SK-N-SH (cell line): Measurements from ENCODE around the gene PUSL1. TPM values are rescaled to one million over a fixed set of nuclear protein-coding genes. Genes with fewer than 3 reads are reported as not detected.

Experiments
- CTCF ChIA-PET: fragments of 300-600, 350-600 bp; formaldehyde crosslinking; extraction: SDS; loops from one replicate; lab custom pipeline; 2021; lab: Yijun Ruan, JAX
- POLR2A ChIA-PET: fragments of 350-600 bp; sonication (Branson Sonifier 250); formaldehyde crosslinking; extraction: SDS; loops from one replicate; lab custom pipeline; 2020; ENCODE audit warnings: antibody characterized with exemption, inconsistent platforms; lab: Yijun Ruan, JAX
- DNase-seq: peaks from one replicate; pipeline ENCODE4 v3.0.0; 2012
- H2AFZ ChIP-seq: fragments of 200-600 bp; sonication (generic); 2 replicates; pipeline ENCODE4 v1.8.1; 2016; ENCODE audit warnings: antibody characterized with exemption, mild to moderate bottlenecking, low read depth
- H3F3A ChIP-seq: fragments of 200-600 bp; sonication (generic); replicated peaks from 2 replicates; pipeline ENCODE3; 2016; ENCODE audit warnings: antibody characterized with exemption, mild to moderate bottlenecking; ENCODE audit not compliant: insufficient read depth
- H3K27ac ChIP-seq, 2 experiments: fragments of 200-500 bp in 1 of 2; fragments of 200-600 bp in 1 of 2; sonication (Bioruptor generic) in 1 of 2; sonication (generic), shearing (Covaris generic) in 1 of 2; 2 replicates each; pipeline versions ENCODE4 v1.5.1 to v1.6.1; 2014 to 2016; ENCODE audit warnings: low read depth in 2 of 2, inconsistent platforms in 1 of 2, low read length in 1 of 2, mild to moderate bottlenecking in 1 of 2, mixed read lengths in 1 of 2
- H3K27me3 ChIP-seq: fragments of 200-600 bp; sonication (generic), shearing (Covaris generic); 2 replicates; pipeline ENCODE4 v1.6.1; 2016; ENCODE audit warnings: mixed run types; ENCODE audit not compliant: insufficient read depth
- H3K36me3 ChIP-seq, 2 experiments: fragments of 200-500 bp in 1 of 2; fragments of 200-600 bp in 1 of 2; sonication (Bioruptor generic) in 1 of 2; sonication (generic) in 1 of 2; replicated peaks in 1 of 2; 2 replicates each; pipeline versions ENCODE3 to v1.5.1; 2014 to 2016; ENCODE audit warnings: low read length in 1 of 2, mild to moderate bottlenecking in 1 of 2; ENCODE audit not compliant: insufficient read depth in 2 of 2, control insufficient read depth in 1 of 2
- H3K4me1 ChIP-seq, 2 experiments: fragments of 200-500 bp in 1 of 2; fragments of 200-600 bp in 1 of 2; sonication (Bioruptor generic) in 1 of 2; sonication (generic), shearing (Covaris generic) in 1 of 2; 2 replicates each; pipeline versions ENCODE4 v1.5.1 to v1.6.1; 2014 to 2016; ENCODE audit warnings: low read depth in 1 of 2, low read length in 1 of 2, mixed run types in 1 of 2; ENCODE audit not compliant: insufficient read depth in 2 of 2, control insufficient read depth in 1 of 2
- H3K4me2 ChIP-seq: fragments of 200-600 bp; sonication (generic), shearing (Covaris generic); 2 replicates; pipeline ENCODE4 v1.6.1; 2017; ENCODE audit warnings: mixed run types
- H3K4me3 ChIP-seq, 2 experiments: fragments of 200-500 bp in 1 of 2; fragments of 200-600 bp in 1 of 2; sonication (Bioruptor generic) in 1 of 2; sonication (generic), shearing (Covaris generic) in 1 of 2; 2 replicates each; pipeline versions ENCODE4 v1.5.1 to v1.8.1; 2014 to 2016; ENCODE audit warnings: low read depth in 2 of 2, inconsistent platforms in 1 of 2, low read length in 1 of 2, mild to moderate bottlenecking in 1 of 2, mixed read lengths in 1 of 2, moderate library complexity in 1 of 2
- H3K79me2 ChIP-seq: fragments of 200-600 bp; sonication (generic); 2 replicates; pipeline ENCODE4 v1.8.1; 2017; ENCODE audit warnings: mild to moderate bottlenecking; ENCODE audit not compliant: insufficient read depth
- H3K9ac ChIP-seq: fragments of 200-600 bp; sonication (generic); 2 replicates; pipeline ENCODE4 v1.6.1; 2017; ENCODE audit warnings: mixed run types
- H3K9me2 ChIP-seq: fragments of 200-600 bp; sonication (generic); 2 replicates; pipeline ENCODE4 v1.6.1; 2017; ENCODE audit warnings: mixed run types
- H3K9me3 ChIP-seq: fragments of 200-600 bp; sonication (generic); 2 replicates; pipeline ENCODE4 v1.6.1; 2017; ENCODE audit warnings: mixed run types, mild to moderate bottlenecking, moderate library complexity
- H4K20me1 ChIP-seq: fragments of 200-600 bp; sonication (generic); 2 replicates; pipeline ENCODE4 v1.6.1; 2017; ENCODE audit warnings: mild to moderate bottlenecking, mixed run types; ENCODE audit not compliant: insufficient read depth
- ELF1 ChIP-seq: IDR thresholded peaks from 2 replicates; pipeline ENCODE4 v1.4.0; 2012
- EP300 ChIP-seq, 2 experiments: IDR thresholded peaks; 2 replicates each; pipeline versions ENCODE4 v1.4.0 to v1.6.1; 2012; ENCODE audit warnings: borderline replicate concordance in 1 of 2, low read depth in 1 of 2, low read length in 1 of 2
- FOSL2 ChIP-seq: IDR thresholded peaks from 2 replicates; pipeline ENCODE4 v1.4.0; 2012; ENCODE audit warnings: low read depth, mild to moderate bottlenecking, moderate library complexity, borderline replicate concordance
- GATA2 ChIP-seq: sonication (generic); formaldehyde crosslinking; IDR thresholded peaks from 2 replicates; pipeline ENCODE4 v1.5.0; 2020; ENCODE audit warnings: mild to moderate bottlenecking, missing genetic modification reagents
- JUND ChIP-seq: IDR thresholded peaks from 2 replicates; pipeline ENCODE4 v1.4.0; 2012
- NFIC ChIP-seq: IDR thresholded peaks from 2 replicates; pipeline ENCODE4 v1.4.0; 2012; ENCODE audit warnings: borderline replicate concordance
- RAD21 ChIP-seq: IDR thresholded peaks from 2 replicates; pipeline ENCODE4 v1.6.1; 2012; ENCODE audit warnings: mild to moderate bottlenecking, low read length
- RCOR1 ChIP-seq: fragments of 150-350 bp; IDR thresholded peaks from 2 replicates; pipeline ENCODE4 v1.6.1; 2017; ENCODE audit warnings: antibody characterized with exemption, low read length
- RFX5 ChIP-seq: IDR thresholded peaks from 2 replicates; pipeline ENCODE4 v1.6.1; 2012; ENCODE audit warnings: mild to moderate bottlenecking, improper control_type of control experiment, low read length
- RXRA ChIP-seq: IDR thresholded peaks from 2 replicates; pipeline ENCODE4 v1.4.0; 2012; ENCODE audit warnings: low read depth, mild to moderate bottlenecking, borderline replicate concordance
- SIN3A ChIP-seq: IDR thresholded peaks from 2 replicates; pipeline ENCODE4 v1.6.1; 2012; ENCODE audit warnings: low read depth, mild to moderate bottlenecking, low read length, moderate library complexity, borderline replicate concordance
- SMC3 ChIP-seq: IDR thresholded peaks from 2 replicates; pipeline ENCODE4 v1.6.1; 2012; ENCODE audit warnings: low read depth, low read length, improper control_type of control experiment
- TAF1 ChIP-seq: IDR thresholded peaks from 2 replicates; pipeline ENCODE4 v1.6.1; 2012; ENCODE audit warnings: low read depth, mild to moderate bottlenecking, low read length, moderate library complexity, borderline replicate concordance
- TCF12 ChIP-seq: IDR thresholded peaks from 2 replicates; pipeline ENCODE4 v1.4.0; 2012
- TEAD4 ChIP-seq: IDR thresholded peaks from 2 replicates; pipeline ENCODE4 v1.4.0; 2012; ENCODE audit warnings: mild to moderate bottlenecking, borderline replicate concordance; ENCODE audit not compliant: insufficient read depth
- YY1 ChIP-seq: IDR thresholded peaks from 2 replicates; pipeline ENCODE4 v1.4.0; 2012; ENCODE audit warnings: low read depth, mild to moderate bottlenecking
- WGBS: methylation state at CpG from one replicate; pipeline ENCODE4 v1.1.6; 2017; ENCODE audit warnings: low lambda C conversion rate; 5-methylcytosine and 5-hydroxymethylcytosine counted together
- polyA plus RNA-seq, 3 experiments: library from polyadenylated mRNA; depleted of rRNA; stranded (reverse); fragments of >200 nt; gene quantifications; 2 replicates each; pipeline ENCODE4 v1.2.3, GENCODE V29; 2012
- TF ChIP-seq, protein P1 (sequence below): fragments of 200-600 bp; sonication (generic); IDR thresholded peaks from 2 replicates; pipeline ENCODE4 v1.6.1; 2017; ENCODE audit warnings: antibody characterized with exemption, mild to moderate bottlenecking, moderate library complexity
- TF ChIP-seq, protein P2 (sequence below): IDR thresholded peaks from 2 replicates; pipeline ENCODE4 v1.4.0; 2012; ENCODE audit warnings: low read depth, borderline replicate concordance
- TF ChIP-seq, protein P3 (sequence below): IDR thresholded peaks from 2 replicates; pipeline ENCODE4 v1.4.0; 2012; ENCODE audit warnings: low read depth
- TF ChIP-seq, protein P4 (sequence below): IDR thresholded peaks from 2 replicates; pipeline ENCODE4 v1.4.0; 2012; ENCODE audit warnings: low read depth, borderline replicate concordance

PUSL1 gene
- polyA plus RNA-seq, 1 of the 3 experiments (the other 2 are of a cell fraction) = 19.0 TPM

DNA sequence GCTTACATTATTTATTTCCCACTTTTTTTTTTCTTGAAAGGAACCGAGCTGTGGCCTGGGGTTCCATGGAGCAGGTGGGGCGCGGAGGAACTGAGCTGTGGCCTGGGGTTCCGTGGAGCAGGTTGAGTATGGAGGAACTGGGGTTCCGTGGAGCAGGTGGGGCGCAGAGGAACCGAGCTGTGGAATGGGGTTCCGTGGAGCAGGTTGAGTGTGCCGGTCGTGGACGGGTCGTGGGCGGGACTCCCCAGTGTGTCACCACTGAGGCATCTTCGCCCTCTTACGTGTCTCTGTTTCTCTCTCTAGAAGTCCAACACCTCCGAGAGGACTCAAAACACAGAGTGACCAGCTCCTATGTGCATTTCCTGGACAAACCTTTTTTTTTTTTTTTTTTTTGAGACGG, 29.4 kb upstream of the PUSL1 start:
- no peak for DNase-seq
- no peak for TF ChIP-seq SMC3
- no peak for TF ChIP-seq RFX5
- no peak for TF ChIP-seq ELF1
- no peak for TF ChIP-seq TCF12
- no peak for TF ChIP-seq RAD21
- TF ChIP-seq TEAD4 = no peak
- TF ChIP-seq, protein P1, sequence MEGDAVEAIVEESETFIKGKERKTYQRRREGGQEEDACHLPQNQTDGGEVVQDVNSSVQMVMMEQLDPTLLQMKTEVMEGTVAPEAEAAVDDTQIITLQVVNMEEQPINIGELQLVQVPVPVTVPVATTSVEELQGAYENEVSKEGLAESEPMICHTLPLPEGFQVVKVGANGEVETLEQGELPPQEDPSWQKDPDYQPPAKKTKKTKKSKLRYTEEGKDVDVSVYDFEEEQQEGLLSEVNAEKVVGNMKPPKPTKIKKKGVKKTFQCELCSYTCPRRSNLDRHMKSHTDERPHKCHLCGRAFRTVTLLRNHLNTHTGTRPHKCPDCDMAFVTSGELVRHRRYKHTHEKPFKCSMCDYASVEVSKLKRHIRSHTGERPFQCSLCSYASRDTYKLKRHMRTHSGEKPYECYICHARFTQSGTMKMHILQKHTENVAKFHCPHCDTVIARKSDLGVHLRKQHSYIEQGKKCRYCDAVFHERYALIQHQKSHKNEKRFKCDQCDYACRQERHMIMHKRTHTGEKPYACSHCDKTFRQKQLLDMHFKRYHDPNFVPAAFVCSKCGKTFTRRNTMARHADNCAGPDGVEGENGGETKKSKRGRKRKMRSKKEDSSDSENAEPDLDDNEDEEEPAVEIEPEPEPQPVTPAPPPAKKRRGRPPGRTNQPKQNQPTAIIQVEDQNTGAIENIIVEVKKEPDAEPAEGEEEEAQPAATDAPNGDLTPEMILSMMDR = no peak
- TF ChIP-seq SIN3A = no peak
- TF ChIP-seq, protein P2, sequence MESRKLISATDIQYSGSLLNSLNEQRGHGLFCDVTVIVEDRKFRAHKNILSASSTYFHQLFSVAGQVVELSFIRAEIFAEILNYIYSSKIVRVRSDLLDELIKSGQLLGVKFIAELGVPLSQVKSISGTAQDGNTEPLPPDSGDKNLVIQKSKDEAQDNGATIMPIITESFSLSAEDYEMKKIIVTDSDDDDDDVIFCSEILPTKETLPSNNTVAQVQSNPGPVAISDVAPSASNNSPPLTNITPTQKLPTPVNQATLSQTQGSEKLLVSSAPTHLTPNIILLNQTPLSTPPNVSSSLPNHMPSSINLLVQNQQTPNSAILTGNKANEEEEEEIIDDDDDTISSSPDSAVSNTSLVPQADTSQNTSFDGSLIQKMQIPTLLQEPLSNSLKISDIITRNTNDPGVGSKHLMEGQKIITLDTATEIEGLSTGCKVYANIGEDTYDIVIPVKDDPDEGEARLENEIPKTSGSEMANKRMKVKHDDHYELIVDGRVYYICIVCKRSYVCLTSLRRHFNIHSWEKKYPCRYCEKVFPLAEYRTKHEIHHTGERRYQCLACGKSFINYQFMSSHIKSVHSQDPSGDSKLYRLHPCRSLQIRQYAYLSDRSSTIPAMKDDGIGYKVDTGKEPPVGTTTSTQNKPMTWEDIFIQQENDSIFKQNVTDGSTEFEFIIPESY = no peak
- TF ChIP-seq RXRA = no peak
- no peak for TF ChIP-seq TAF1
- no peak overlapping the region for H3K4me2 ChIP-seq

DNA sequence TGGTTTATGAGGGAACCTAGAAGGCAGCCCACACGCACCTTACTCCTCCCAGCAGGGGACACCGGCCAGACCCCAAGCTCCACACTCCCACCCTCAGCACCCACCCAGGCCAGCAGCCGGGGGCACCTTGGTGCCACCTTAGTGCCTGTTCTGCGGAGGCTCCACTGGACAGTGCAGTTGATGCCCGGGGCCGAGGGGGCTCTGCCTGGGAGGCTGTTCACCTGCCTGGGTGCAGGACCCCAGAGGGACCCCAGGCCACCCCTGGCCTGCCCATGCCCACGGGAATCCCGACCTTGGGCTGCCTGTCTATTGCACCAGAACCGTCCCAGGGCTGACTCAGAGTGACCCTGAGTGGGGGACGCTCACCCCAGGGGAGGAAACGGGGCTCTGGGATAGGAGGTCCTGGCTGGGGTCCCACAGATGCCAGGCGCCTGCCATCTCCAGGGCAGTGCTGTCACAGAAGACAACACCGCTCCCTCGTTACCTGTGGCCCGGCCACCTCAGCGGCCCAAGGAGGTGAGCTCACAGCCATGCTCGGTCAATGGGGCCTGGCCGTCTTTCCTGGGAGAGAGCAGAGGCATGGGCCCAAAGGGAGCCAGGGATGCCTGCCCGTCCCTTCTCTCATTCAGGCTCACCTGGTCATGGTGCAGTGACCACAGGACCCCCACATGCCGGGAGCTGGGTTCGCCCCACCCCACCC, 27.5 kb upstream of the PUSL1 start:
- no peak for DNase-seq
- no peak overlapping the region for H2AFZ ChIP-seq
- no peak overlapping the region for H3K4me3 ChIP-seq
- no peak overlapping the region for H3K4me2 ChIP-seq
- H3K27ac ChIP-seq = no peak overlapping the region
- H3K4me1 ChIP-seq = peaks cover 0 to 9% of the 10 kb centered on the region in 2 experiments; a peak in 1 of 4 replicates
- no peaks in the 10 kb centered on the region for H4K20me1 ChIP-seq
- H3K27me3 ChIP-seq = no peaks in the 10 kb centered on the region
- ChIA-PET POLR2A (no interaction called here), CTCF (interaction anchor here (1.3 to 2.4 kb wide), 3 partner anchors 10 to 218 kb away, joined by 4 to 18 read pairs (median 10); no protein-coding TSS in a partner anchor)
- no peaks in the 10 kb centered on the region for H3K9me2 ChIP-seq
- H3K9me3 ChIP-seq = no peaks in the 10 kb centered on the region
- H3K36me3 ChIP-seq = no peaks in the 10 kb centered on the region
- H3K9ac ChIP-seq = no peak overlapping the region
- H3K79me2 ChIP-seq = no peaks in the 10 kb centered on the region
- H3F3A ChIP-seq = no peaks in the 10 kb centered on the region
- WGBS = no CpG with 5 or more reads among the region's 21 CpGs
- TF ChIP-seq RCOR1 (no peak), ELF1 (no peak), TCF12 (no peak), SIN3A (no peak), EP300 (IDR thresholded peaks at IDR 0.05; ENCODE audit: borderline replicate concordance in 1 of 2, low read depth in 1 of 2, low read length in 1 of 2) (no peak), FOSL2 (no peak), JUND (no peak), GATA2 (CRISPR knock-in tag) (no peak), YY1 (no peak), NFIC (no peak), SMC3 (no peak), RXRA (no peak)
- TF ChIP-seq, protein P3, sequence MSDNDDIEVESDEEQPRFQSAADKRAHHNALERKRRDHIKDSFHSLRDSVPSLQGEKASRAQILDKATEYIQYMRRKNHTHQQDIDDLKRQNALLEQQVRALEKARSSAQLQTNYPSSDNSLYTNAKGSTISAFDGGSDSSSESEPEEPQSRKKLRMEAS = no peak
- TF ChIP-seq, protein P2 = no peak
- TF ChIP-seq, protein P4, sequence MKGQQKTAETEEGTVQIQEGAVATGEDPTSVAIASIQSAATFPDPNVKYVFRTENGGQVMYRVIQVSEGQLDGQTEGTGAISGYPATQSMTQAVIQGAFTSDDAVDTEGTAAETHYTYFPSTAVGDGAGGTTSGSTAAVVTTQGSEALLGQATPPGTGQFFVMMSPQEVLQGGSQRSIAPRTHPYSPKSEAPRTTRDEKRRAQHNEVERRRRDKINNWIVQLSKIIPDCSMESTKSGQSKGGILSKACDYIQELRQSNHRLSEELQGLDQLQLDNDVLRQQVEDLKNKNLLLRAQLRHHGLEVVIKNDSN = no peak

More for the DNA sequence above, 29.4 kb upstream of the PUSL1 start:
- WGBS = 91% methylated on average over 17 of the region's 17 CpGs
- Histone ChIP-seq H3K4me1 (peaks cover 0 to 17% of the 10 kb centered on the region in 2 experiments; a peak in 1 of 4 replicates), H3F3A (no peaks in the 10 kb centered on the region), H3K9me2 (no peaks in the 10 kb centered on the region), H4K20me1 (no peaks in the 10 kb centered on the region), H3K79me2 (no peaks in the 10 kb centered on the region), H2AFZ (no peak overlapping the region), H3K27ac (no peak overlapping the region), H3K9ac (no peak overlapping the region), H3K36me3 (no peaks in the 10 kb centered on the region), H3K9me3 (no peaks in the 10 kb centered on the region), H3K4me3 (no peak overlapping the region), H3K27me3 (no peaks in the 10 kb centered on the region)
- POLR2A ChIA-PET = no interaction called here
- CTCF ChIA-PET = interaction anchor here (1.2 kb wide), 1 partner anchor 12 kb away, joined by 7 read pairs; no protein-coding TSS in a partner anchor
